Upper lobe of left lung (tissue), 6 donors: ENCODE measurements around the gene SPESP1. TPM values are rescaled to one million over a fixed set of nuclear protein-coding genes. Genes with fewer than 3 reads are reported as not detected.

Source experiments
- ATAC-seq, 2 donors: fragments of 200-7000 bp; cut with Tn5 transposase; one replicate each; pipeline ENCODE4 v1.9.1; 2022; ENCODE audit warnings: mild to moderate bottlenecking in 2 of 2, moderate library complexity in 2 of 2; ENCODE audit not compliant: low FRiP score in 2 of 2
- DNase-seq, 2 donors: peaks; one replicate each; pipeline ENCODE4 v3.0.0-alpha.2; 2019 to 2020
- H3K27ac ChIP-seq, 4 donors: fragments of 200-600 bp; sonication (generic); one replicate each; pipeline ENCODE4 v1.5.1; 2016 to 2019
- H3K27me3 ChIP-seq, 4 donors: fragments of 200-600 bp; sonication (generic); one replicate each; pipeline ENCODE4 v1.5.1; 2017 to 2019
- H3K36me3 ChIP-seq, 4 donors: fragments of 200-600 bp; sonication (generic); one replicate each; pipeline ENCODE4 v1.5.1; 2016 to 2019
- H3K4me1 ChIP-seq, 4 donors: fragments of 200-600 bp; sonication (generic); one replicate each; pipeline ENCODE4 v1.5.1; 2018 to 2019
- H3K4me3 ChIP-seq, 4 donors: fragments of 200-600 bp; sonication (generic); one replicate each; pipeline ENCODE4 v1.5.1; 2017 to 2019; ENCODE audit warnings: mild to moderate bottlenecking in 2 of 4, moderate library complexity in 1 of 4
- H3K9me3 ChIP-seq, 4 donors: fragments of 200-600 bp; sonication (generic); one replicate each; pipeline ENCODE4 v1.5.1; 2018 to 2019
- EP300 ChIP-seq, 4 donors: sonication (generic); formaldehyde crosslinking; IDR thresholded peaks; one replicate each; pipeline ENCODE4 v1.5.1; 2017; ENCODE audit warnings: antibody characterized with exemption in 4 of 4, control low read depth in 2 of 4
- POLR2A ChIP-seq, 4 donors: fragments of 450-650 bp; IDR thresholded peaks; one replicate each; pipeline ENCODE4 v1.5.1; 2016 to 2017; ENCODE audit warnings: antibody characterized with exemption in 4 of 4, mild to moderate bottlenecking in 2 of 4
- POLR2AphosphoS5 ChIP-seq, 2 donors: sonication (generic); formaldehyde crosslinking; IDR thresholded peaks; one replicate each; pipeline ENCODE4 v1.5.1; 2017; ENCODE audit warnings: antibody characterized with exemption in 2 of 2
- WGBS, 2 donors: methylation state at CpG; one replicate each; pipeline ENCODE4 v1.1.5; 2017 to 2018; 5-methylcytosine and 5-hydroxymethylcytosine counted together
- total RNA-seq, 6 donors: library from RNA; depleted of rRNA in 4 of 6; stranded (reverse); fragments of >200 nt in 4 of 6; gene quantifications; one replicate each; pipeline versions ENCODE4 v1.1.0 to v1.2.1, GENCODE V29; 2016 to 2021
- TF ChIP-seq, protein P1 (sequence below), 6 experiments: fragments of 450-650 bp in 4 of 6; fragments of 200-600 bp in 2 of 6; sonication (generic) in 2 of 6; IDR thresholded peaks; one replicate each; pipeline ENCODE4 v1.5.1; 2016 to 2019; ENCODE audit warnings: antibody characterized with exemption in 6 of 6
- donor health status: DM: no; HTN: no; CAD: no; lungs with moderate emphysema.
- donor health status: DM: no; HTN: yes; CAD: no; lungs with severe emphysema.

Gene SPESP1
- total RNA-seq, 6 donors from 2014 or later, result 0.91 to 5.1 (median 2.5) TPM; not detected in 1

- ATAC-seq (no peak), DNase-seq (no peak)
- WGBS, 2 donors, result 86 to 87% methylated on average over 4 of the region's 4 CpGs
- Histone ChIP-seq H3K4me3 (no peak overlapping the region), H3K36me3 (no peaks in the 10 kb centered on the region), H3K27me3 (no peaks in the 10 kb centered on the region), H3K4me1 (no peaks in the 10 kb centered on the region), H3K9me3 (no peaks in the 10 kb centered on the region), H3K27ac (no peak overlapping the region)
- TF ChIP-seq EP300 (IDR thresholded peaks at IDR 0.05), result no peak
Measured at GRCh38 chr15:68983961-68984481, 53.7 kb downstream of the SPESP1 start.

GRCh38 chr15:68984586-68984985 is 54.3 kb downstream of the SPESP1 start:
- TF ChIP-seq, protein P1, sequence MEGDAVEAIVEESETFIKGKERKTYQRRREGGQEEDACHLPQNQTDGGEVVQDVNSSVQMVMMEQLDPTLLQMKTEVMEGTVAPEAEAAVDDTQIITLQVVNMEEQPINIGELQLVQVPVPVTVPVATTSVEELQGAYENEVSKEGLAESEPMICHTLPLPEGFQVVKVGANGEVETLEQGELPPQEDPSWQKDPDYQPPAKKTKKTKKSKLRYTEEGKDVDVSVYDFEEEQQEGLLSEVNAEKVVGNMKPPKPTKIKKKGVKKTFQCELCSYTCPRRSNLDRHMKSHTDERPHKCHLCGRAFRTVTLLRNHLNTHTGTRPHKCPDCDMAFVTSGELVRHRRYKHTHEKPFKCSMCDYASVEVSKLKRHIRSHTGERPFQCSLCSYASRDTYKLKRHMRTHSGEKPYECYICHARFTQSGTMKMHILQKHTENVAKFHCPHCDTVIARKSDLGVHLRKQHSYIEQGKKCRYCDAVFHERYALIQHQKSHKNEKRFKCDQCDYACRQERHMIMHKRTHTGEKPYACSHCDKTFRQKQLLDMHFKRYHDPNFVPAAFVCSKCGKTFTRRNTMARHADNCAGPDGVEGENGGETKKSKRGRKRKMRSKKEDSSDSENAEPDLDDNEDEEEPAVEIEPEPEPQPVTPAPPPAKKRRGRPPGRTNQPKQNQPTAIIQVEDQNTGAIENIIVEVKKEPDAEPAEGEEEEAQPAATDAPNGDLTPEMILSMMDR (IDR thresholded peaks at IDR 0.05), result no peak
- no peak for TF ChIP-seq POLR2AphosphoS5 (IDR thresholded peaks at IDR 0.05)
- TF ChIP-seq EP300 (IDR thresholded peaks at IDR 0.05), result no peak
- no peak for TF ChIP-seq POLR2A (IDR thresholded peaks at IDR 0.05)
- Histone ChIP-seq H3K4me1 (no peaks in the 10 kb centered on the region), H3K9me3 (no peaks in the 10 kb centered on the region), H3K27me3 (no peaks in the 10 kb centered on the region), H3K4me3 (no peak overlapping the region), H3K27ac (no peak overlapping the region), H3K36me3 (no peaks in the 10 kb centered on the region)
- no peak for ATAC-seq
- DNase-seq, result no peak
- WGBS, 2 donors, result 92 to 98% methylated on average over 3 of the region's 3 CpGs

- no peak for TF ChIP-seq POLR2A (IDR thresholded peaks at IDR 0.05)
- TF ChIP-seq EP300 (IDR thresholded peaks at IDR 0.05), result no peak
- no peak for TF ChIP-seq POLR2AphosphoS5 (IDR thresholded peaks at IDR 0.05)
- TF ChIP-seq, protein P1 (IDR thresholded peaks at IDR 0.05), result no peak
- ATAC-seq (no peak), DNase-seq (no peak)
- H3K4me1 ChIP-seq, result peaks cover 0 to 8% (median 0%) of the 10 kb centered on the region in 4 donors
- no peak overlapping the region for H3K4me3 ChIP-seq
- no peaks in the 10 kb centered on the region for H3K9me3 ChIP-seq
- no peaks in the 10 kb centered on the region for H3K36me3 ChIP-seq
- WGBS, 2 donors, result 87 to 91% methylated on average over 5 of the region's 5 CpGs
- H3K27ac ChIP-seq, result no peak overlapping the region
- no peaks in the 10 kb centered on the region for H3K27me3 ChIP-seq
Measured at GRCh38 chr15:68985361-68985891, 55.1 kb downstream of the SPESP1 start.

- no peak for TF ChIP-seq EP300 (IDR thresholded peaks at IDR 0.05)
- TF ChIP-seq POLR2AphosphoS5 (IDR thresholded peaks at IDR 0.05), result no peak
- TF ChIP-seq, protein P1 (IDR thresholded peaks at IDR 0.05), result no peak
- no peak for TF ChIP-seq POLR2A (IDR thresholded peaks at IDR 0.05)
- 88% methylated on average over 5 of the region's 5 CpGs for WGBS, 2 donors
- ATAC-seq (no peak), DNase-seq (no peak)
- Histone ChIP-seq H3K36me3 (no peaks in the 10 kb centered on the region), H3K4me1 (peaks cover 0 to 9% (median 0%) of the 10 kb centered on the region in 4 donors), H3K9me3 (no peaks in the 10 kb centered on the region), H3K27ac (no peak overlapping the region), H3K4me3 (no peak overlapping the region), H3K27me3 (no peaks in the 10 kb centered on the region)
Measured at GRCh38 chr15:68986322-68986721, 56.0 kb downstream of the SPESP1 start.

GRCh38 chr15:68987120-68987519 is 56.8 kb downstream of the SPESP1 start:
- peaks cover 0 to 9% (median 0%) of the 10 kb centered on the region in 4 donors for H3K4me1 ChIP-seq
- no peak overlapping the region for H3K27ac ChIP-seq
- 88 to 89% methylated on average over 6 of the region's 6 CpGs for WGBS, 2 donors
- no peaks in the 10 kb centered on the region for H3K9me3 ChIP-seq
- H3K36me3 ChIP-seq, result no peaks in the 10 kb centered on the region
- no peak for DNase-seq
- no peaks in the 10 kb centered on the region for H3K27me3 ChIP-seq
- no peak for ATAC-seq
- TF ChIP-seq POLR2AphosphoS5 (IDR thresholded peaks at IDR 0.05) (no peak), POLR2A (IDR thresholded peaks at IDR 0.05) (no peak), EP300 (IDR thresholded peaks at IDR 0.05) (no peak)
- TF ChIP-seq, protein P1 (IDR thresholded peaks at IDR 0.05), result no peak
- no peak overlapping the region for H3K4me3 ChIP-seq
